GM10248 (cell line): ENCODE measurements around the gene MEGF9.
"Not testable (repeated sequence)": the region's sequence is repeated elsewhere in the genome, so short reads cannot be mapped to it uniquely, and the experiment has no call there.

Experiments
- CTCF ChIA-PET: fragments of 300-600 bp; sonication (Branson Sonifier 250); formaldehyde crosslinking; extraction: SDS; loops from one replicate; lab custom pipeline; 2021; ENCODE audit warnings: antibody characterized with exemption; lab: Yijun Ruan, JAX
- POLR2A ChIA-PET: fragments of 350-650 bp; sonication (Branson Sonifier 250); formaldehyde crosslinking; extraction: SDS; loops from one replicate; lab custom pipeline; 2020; ENCODE audit warnings: antibody characterized with exemption; lab: Yijun Ruan, JAX
- DNase-seq: peaks from one replicate; pipeline ENCODE4 v3.0.0; 2012; ENCODE audit errors: extremely low spot score
- CTCF ChIP-seq: IDR thresholded peaks from 2 replicates; pipeline ENCODE4 v1.5.1; 2012; ENCODE audit warnings: mild to moderate bottlenecking, low read depth; ENCODE audit errors: extremely low read depth, missing control alignments, control extremely low read depth

Gene MEGF9

GRCh38 chr9:120756531-120756930 is 42.3 kb upstream of the MEGF9 start:
- CTCF ChIA-PET: interaction anchor here (0.8 to 7.6 kb wide), 29 partner anchors 9 to 643 kb away, joined by 3 to 80 read pairs (median 5); no protein-coding TSS in a partner anchor

GRCh38 chr9:120755810-120756434 is 41.7 kb upstream of the MEGF9 start:
- ChIA-PET CTCF (interaction anchor here (0.8 to 7.6 kb wide), 42 partner anchors 10 to 644 kb away, joined by 3 to 80 read pairs (median 4); partner anchors contain the start of gene TRAF1), POLR2A (no interaction called here)
- DNase-seq: peak; percentile 70
- peak; percentile 79 for TF ChIP-seq CTCF

More at GRCh38 chr9:120756531-120756930, 42.3 kb upstream of the MEGF9 start:
- no peak for TF ChIP-seq CTCF
- DNase-seq: no peak
- POLR2A ChIA-PET: no interaction called here

GRCh38 chr9:120755044-120755443 is 40.8 kb upstream of the MEGF9 start:
- ChIA-PET POLR2A (interaction anchor here (0.6 kb wide), 1 partner anchor 172 kb away, joined by 6 read pairs; no protein-coding TSS in a partner anchor), CTCF (interaction anchor here (0.8 to 7.6 kb wide), 22 partner anchors 11 to 565 kb away, joined by 3 to 80 read pairs (median 4); partner anchors contain the start of gene TRAF1)
- DNase-seq: no peak
- TF ChIP-seq CTCF: no peak

GRCh38 chr9:120750421-120750820 is 36.2 kb upstream of the MEGF9 start:
- ChIA-PET POLR2A (no interaction called here), CTCF (interaction anchor here (1.0 to 1.6 kb wide), 2 partner anchors 12 to 310 kb away, joined by 3 to 4 read pairs; no protein-coding TSS in a partner anchor)

GRCh38 chr9:120746366-120746765 is 32.1 kb upstream of the MEGF9 start:
- POLR2A ChIA-PET, DNase-seq: not testable (repeated sequence)
- CTCF ChIA-PET: interaction anchor here (1.4 to 7.9 kb wide), 3 partner anchors 9 to 313 kb away, joined by 3 to 43 read pairs (median 6); no protein-coding TSS in a partner anchor

More at GRCh38 chr9:120750421-120750820, 36.2 kb upstream of the MEGF9 start:
- no peak for TF ChIP-seq CTCF
- DNase-seq: no peak

- CTCF ChIA-PET: interaction anchor here (2.1 to 7.9 kb wide), 2 partner anchors 9 to 10 kb away, joined by 6 to 43 read pairs; no protein-coding TSS in a partner anchor
- POLR2A ChIA-PET: no interaction called here
- DNase-seq: no peak
- no peak for TF ChIP-seq CTCF
Observed at GRCh38 chr9:120745278-120745677, 31.0 kb upstream of the MEGF9 start.

GRCh38 chr9:120742951-120743416 is 28.7 kb upstream of the MEGF9 start:
- POLR2A ChIA-PET: no interaction called here
- CTCF ChIA-PET: interaction anchor here (0.7 to 7.9 kb wide), 3 partner anchors 12 to 317 kb away, joined by 3 to 43 read pairs (median 4); no protein-coding TSS in a partner anchor
- peak; percentile 36 for TF ChIP-seq CTCF
- peak; percentile 68 for DNase-seq
